Kidney epithelial cell (primary cell): ENCODE results near the gene DESI2. TPM values are rescaled to one million over a fixed set of nuclear protein-coding genes. Genes with fewer than 3 reads are reported as not detected.
"Not testable (repeated sequence)": the region's sequence is repeated elsewhere in the genome, so short reads cannot be mapped to it uniquely, and the experiment has no call there.

Experiments used
- DNase-seq: peaks from one replicate; pipeline ENCODE4 v3.0.0-alpha.2; 2010; ENCODE audit warnings: low read depth
- H3K27me3 ChIP-seq: 2 replicates; pipeline ENCODE4 v1.6.0; 2011; ENCODE audit warnings: low read length; ENCODE audit not compliant: control insufficient read depth, insufficient read depth
- H3K36me3 ChIP-seq: 2 replicates; pipeline ENCODE4 v1.5.1; 2011; ENCODE audit warnings: low read length; ENCODE audit not compliant: control insufficient read depth, insufficient read depth
- H3K4me3 ChIP-seq: 2 replicates; pipeline ENCODE4 v1.5.1; 2011; ENCODE audit warnings: low read depth, mild to moderate bottlenecking, control low read depth, low read length
- total RNA-seq: library from RNA; depleted of rRNA; stranded (reverse); fragments of >200 nt; gene quantifications from 2 replicates; pipeline ENCODE4 v1.2.3, GENCODE V29; 2015
- TF ChIP-seq, protein P1 (sequence below): IDR thresholded peaks from 2 replicates; pipeline ENCODE4 v1.5.1; 2011; ENCODE audit warnings: mild to moderate bottlenecking, moderate library complexity, low read length, control low read depth, inconsistent platforms; ENCODE audit not compliant: insufficient read depth, poor library complexity, severe bottlenecking

The DESI2 gene
- total RNA-seq, 1 donor from 2014 or later = 53.2 TPM

- no peak for DNase-seq
- Histone ChIP-seq H3K27me3 (no peaks in the 10 kb centered on the region), H3K4me3 (no peak overlapping the region), H3K36me3 (no peaks in the 10 kb centered on the region)
- TF ChIP-seq, protein P1, sequence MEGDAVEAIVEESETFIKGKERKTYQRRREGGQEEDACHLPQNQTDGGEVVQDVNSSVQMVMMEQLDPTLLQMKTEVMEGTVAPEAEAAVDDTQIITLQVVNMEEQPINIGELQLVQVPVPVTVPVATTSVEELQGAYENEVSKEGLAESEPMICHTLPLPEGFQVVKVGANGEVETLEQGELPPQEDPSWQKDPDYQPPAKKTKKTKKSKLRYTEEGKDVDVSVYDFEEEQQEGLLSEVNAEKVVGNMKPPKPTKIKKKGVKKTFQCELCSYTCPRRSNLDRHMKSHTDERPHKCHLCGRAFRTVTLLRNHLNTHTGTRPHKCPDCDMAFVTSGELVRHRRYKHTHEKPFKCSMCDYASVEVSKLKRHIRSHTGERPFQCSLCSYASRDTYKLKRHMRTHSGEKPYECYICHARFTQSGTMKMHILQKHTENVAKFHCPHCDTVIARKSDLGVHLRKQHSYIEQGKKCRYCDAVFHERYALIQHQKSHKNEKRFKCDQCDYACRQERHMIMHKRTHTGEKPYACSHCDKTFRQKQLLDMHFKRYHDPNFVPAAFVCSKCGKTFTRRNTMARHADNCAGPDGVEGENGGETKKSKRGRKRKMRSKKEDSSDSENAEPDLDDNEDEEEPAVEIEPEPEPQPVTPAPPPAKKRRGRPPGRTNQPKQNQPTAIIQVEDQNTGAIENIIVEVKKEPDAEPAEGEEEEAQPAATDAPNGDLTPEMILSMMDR = no peak
These were observed 4.5 kb downstream of the DESI2 start for GRCh38 chr1:244657421-244657820.

DNA sequence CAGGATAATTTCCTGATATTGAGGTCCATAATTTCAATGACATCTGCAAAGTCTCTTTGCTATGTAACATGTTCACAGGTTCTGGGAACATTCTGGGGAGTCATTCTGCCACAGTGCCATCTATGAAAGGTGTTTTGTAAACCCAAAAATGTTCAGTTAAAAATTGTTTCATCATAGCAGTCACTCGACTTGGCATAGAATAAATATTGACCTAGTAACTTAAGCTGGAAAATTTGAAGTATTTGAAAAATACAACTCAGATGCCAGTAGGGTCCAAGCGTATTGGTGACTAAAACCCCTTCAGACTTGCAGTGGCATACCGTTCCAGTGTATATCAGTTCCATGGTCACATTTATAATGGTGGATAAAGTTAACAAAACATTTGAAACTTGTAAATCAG, 6.8 kb downstream of the DESI2 start:
- H3K36me3 ChIP-seq = no peaks in the 10 kb centered on the region
- no peaks in the 10 kb centered on the region for H3K27me3 ChIP-seq
- H3K4me3 ChIP-seq = no peak overlapping the region
- DNase-seq = no peak
- TF ChIP-seq, protein P1 = no peak

GRCh38 chr1:244660595-244660994, 7.7 kb downstream of the DESI2 start:
- DNase-seq = no peak
- H3K4me3 ChIP-seq = no peak overlapping the region
- H3K27me3 ChIP-seq = no peaks in the 10 kb centered on the region
- TF ChIP-seq, protein P1 = no peak
- H3K36me3 ChIP-seq = no peaks in the 10 kb centered on the region

- not testable (repeated sequence) for H3K4me3 ChIP-seq, H3K36me3 ChIP-seq, H3K27me3 ChIP-seq, DNase-seq
These were observed 8.8 kb downstream of the DESI2 start for GRCh38 chr1:244661569-244662312.

GRCh38 chr1:244662599-244662998, 9.7 kb downstream of the DESI2 start:
- H3K27me3 ChIP-seq = no peaks in the 10 kb centered on the region
- TF ChIP-seq, protein P1 = no peak
- no peak overlapping the region for H3K4me3 ChIP-seq
- DNase-seq = peak; percentile 26
- H3K36me3 ChIP-seq = no peaks in the 10 kb centered on the region

GRCh38 chr1:244664353-244664752, 11.4 kb downstream of the DESI2 start:
- TF ChIP-seq, protein P1 = no peak
- Histone ChIP-seq H3K4me3 (no peak overlapping the region), H3K27me3 (no peaks in the 10 kb centered on the region), H3K36me3 (no peaks in the 10 kb centered on the region)
- DNase-seq = no peak
